A549 (cell line): ENCODE measurements around the gene B3GNT2. TPM values are rescaled to one million over a fixed set of nuclear protein-coding genes. Genes with fewer than 3 reads are reported as not detected.

Experiments
- ATAC-seq, 2 experiments: fragments of 200-7000 bp in 1 of 2; fragments of >200 bp in 1 of 2; cut with Nextera tagmentation in 1 of 2; cut with Tn5 transposase in 1 of 2; 3 replicates each; pipeline versions ENCODE4 v1.8.0 to v1.9.1; 2018 to 2020; ENCODE audit warnings: mild to moderate bottlenecking in 1 of 2, moderate library complexity in 1 of 2
- CTCF ChIA-PET: fragments of 300-600 bp; sonication (Branson Sonifier 250); formaldehyde crosslinking; extraction: SDS; loops from one replicate; lab custom pipeline; 2021; ENCODE audit warnings: antibody characterized with exemption, inconsistent platforms; lab: Yijun Ruan, JAX
- POLR2A ChIA-PET: fragments of 350-600 bp; formaldehyde crosslinking; extraction: SDS; loops from one replicate; lab custom pipeline; 2021; ENCODE audit warnings: antibody characterized with exemption, inconsistent platforms; lab: Yijun Ruan, JAX
- DNase-seq, 2 experiments: peaks; one replicate each; pipeline versions ENCODE4 v3.0.0 to v3.0.0-alpha.2; 2011 to 2016; ENCODE audit warnings: low read depth in 1 of 2, low spot score in 1 of 2
- FAIRE-seq: peaks from 2 replicates; lab custom pipeline; 2011; peaks lifted over from hg19 to GRCh38; lab: Jason Lieb, UNC
- H3K27ac ChIP-seq, 2 experiments: fragments of >200 bp; sonication (Bioruptor Twin); formaldehyde crosslinking; 3 replicates each; pipeline ENCODE4 v1.5.1; 2016 to 2017
- H3K4me1 ChIP-seq: fragments of >200 bp; sonication (Bioruptor Twin); formaldehyde crosslinking; 3 replicates; pipeline ENCODE4 v1.6.1; 2016
- H3K4me2 ChIP-seq: fragments of >200 bp; sonication (Bioruptor Twin); formaldehyde crosslinking; 3 replicates; pipeline ENCODE4 v1.6.1; 2016
- H3K4me3 ChIP-seq: fragments of >200 bp; sonication (Bioruptor Twin); formaldehyde crosslinking; 3 replicates; pipeline ENCODE4 v1.5.1; 2016
- H3K9me3 ChIP-seq: fragments of >200 bp; sonication (Bioruptor Twin); formaldehyde crosslinking; 3 replicates; pipeline ENCODE4 v1.6.1; 2016
- CEBPB ChIP-seq, 2 experiments: fragments of >200 bp in 1 of 2; sonication (Bioruptor Twin) in 1 of 2; formaldehyde crosslinking in 1 of 2; IDR thresholded peaks; 2 replicates each; pipeline ENCODE4 v1.6.1; 2012 to 2016
- FOSB ChIP-seq: fragments of 250-450 bp; sonication (Bioruptor Pico); IDR thresholded peaks from 2 replicates; pipeline ENCODE4 v1.5.0; 2020; ENCODE audit warnings: mild to moderate bottlenecking, moderate library complexity
- FOXS1 ChIP-seq: fragments of 250-450 bp; sonication (Bioruptor Pico); IDR thresholded peaks from 2 replicates; pipeline ENCODE4 v1.5.0; 2020; ENCODE audit warnings: mild to moderate bottlenecking, moderate library complexity
- GATA3 ChIP-seq: IDR thresholded peaks from 2 replicates; pipeline ENCODE4 v1.6.1; 2012; ENCODE audit warnings: borderline replicate concordance
- HEYL ChIP-seq: fragments of 250-450 bp; sonication (Bioruptor Pico); IDR thresholded peaks from 2 replicates; pipeline ENCODE4 v1.8.0; 2021; ENCODE audit warnings: mild to moderate bottlenecking, moderate library complexity
- HOXA7 ChIP-seq: fragments of 250-450 bp; sonication (Bioruptor Pico); IDR thresholded peaks from 2 replicates; pipeline ENCODE4 v1.5.0; 2020; ENCODE audit warnings: mild to moderate bottlenecking, moderate library complexity
- HOXB13 ChIP-seq: fragments of 250-450 bp; sonication (Bioruptor Pico); IDR thresholded peaks from 2 replicates; pipeline ENCODE4 v1.5.0; 2020; ENCODE audit warnings: low read depth, mild to moderate bottlenecking, moderate library complexity
- JUNB ChIP-seq: fragments of >200 bp; sonication (Bioruptor Twin); formaldehyde crosslinking; IDR thresholded peaks from 2 replicates; pipeline ENCODE4 v1.6.1; 2016
- KDM5A ChIP-seq: fragments of 200-600 bp; sonication (generic); IDR thresholded peaks from 2 replicates; pipeline ENCODE4 v1.6.1; 2016; ENCODE audit warnings: antibody characterized with exemption, mild to moderate bottlenecking
- MAZ ChIP-seq: fragments of 150-350 bp; IDR thresholded peaks from 2 replicates; pipeline ENCODE4 v1.6.1; 2014; ENCODE audit warnings: antibody characterized with exemption, low read depth, low read length, borderline replicate concordance
- MYC ChIP-seq: IDR thresholded peaks from 2 replicates; pipeline ENCODE4 v1.6.1; 2012; ENCODE audit warnings: mild to moderate bottlenecking, inconsistent platforms, low read length, improper control_type of control experiment, borderline replicate concordance
- NPAS2 ChIP-seq: fragments of 250-450 bp; sonication (Bioruptor Pico); IDR thresholded peaks from 2 replicates; pipeline ENCODE4 v1.8.0; 2022; ENCODE audit warnings: mild to moderate bottlenecking, moderate library complexity, borderline replicate concordance
- NR3C1 ChIP-seq: fragments of >200 bp; sonication (Bioruptor Twin); formaldehyde crosslinking; IDR thresholded peaks from 3 replicates; pipeline ENCODE4 v1.6.1; 2017
- PHF8 ChIP-seq: fragments of 200-600 bp; sonication (generic); IDR thresholded peaks from 2 replicates; pipeline ENCODE4 v1.6.1; 2016; ENCODE audit warnings: low read depth, mild to moderate bottlenecking, antibody characterized with exemption, moderate library complexity, borderline replicate concordance
- POLR2A ChIP-seq: IDR thresholded peaks from 2 replicates; pipeline ENCODE4 v1.6.1; 2012; ENCODE audit warnings: mild to moderate bottlenecking, low read length
- POLR2AphosphoS2 ChIP-seq: conservative IDR thresholded peaks from 2 replicates; pipeline ENCODE4 v1.6.1; 2012; ENCODE audit warnings: low read length, improper control_type of control experiment, inconsistent platforms
- RFX5 ChIP-seq: fragments of 450-650 bp; IDR thresholded peaks from 2 replicates; pipeline ENCODE4 v1.7.1; 2014; ENCODE audit warnings: antibody characterized with exemption, mild to moderate bottlenecking, moderate library complexity
- SREBF2 ChIP-seq: fragments of 450-650 bp; IDR thresholded peaks from 2 replicates; pipeline ENCODE4 v1.6.1; 2014; ENCODE audit warnings: mild to moderate bottlenecking, moderate library complexity
- TP53 ChIP-seq: fragments of 250-450 bp; sonication (Bioruptor Pico); IDR thresholded peaks from 2 replicates; pipeline ENCODE4 v1.5.0; 2021; ENCODE audit warnings: mild to moderate bottlenecking, moderate library complexity
- ZNF302 ChIP-seq: fragments of 250-450 bp; sonication (Bioruptor Pico); IDR thresholded peaks from 2 replicates; pipeline ENCODE4 v1.9.0; 2021; ENCODE audit warnings: inconsistent platforms, mild to moderate bottlenecking, moderate library complexity
- WGBS: methylation state at CpG from one replicate; pipeline ENCODE4 v1.1.6; 2017; ENCODE audit errors: missing lambda C conversion rate; 5-methylcytosine and 5-hydroxymethylcytosine counted together
- polyA plus RNA-seq, 4 experiments: library from polyadenylated mRNA; depleted of rRNA in 3 of 4; stranded (reverse); fragments of >200 nt; fragmentation: RNase III in 1 of 4; extraction: RNeasy Plus Mini Kit Qiagen cat#74134 plus additional on column Dnase treatment in 1 of 4; gene quantifications; 2 replicates in 3 of 4; 3 replicates in 1 of 4; pipeline ENCODE4 v1.2.3, GENCODE V29; 2011 to 2017
- TF ChIP-seq, protein P1 (sequence below): fragments of 250-450 bp; sonication (Bioruptor Pico); IDR thresholded peaks from 2 replicates; pipeline ENCODE4 v1.5.0; 2021; ENCODE audit warnings: mild to moderate bottlenecking, moderate library complexity, borderline replicate concordance
- TF ChIP-seq, protein P2 (sequence below): fragments of 450-650 bp; IDR thresholded peaks from 2 replicates; pipeline ENCODE4 v1.6.1; 2014; ENCODE audit warnings: antibody characterized with exemption
- TF ChIP-seq, protein P3 (sequence below): fragments of 150-350 bp; IDR thresholded peaks from 2 replicates; pipeline ENCODE4 v1.6.1; 2014; ENCODE audit warnings: low read depth, mild to moderate bottlenecking, low read length

The B3GNT2 gene
- polyA plus RNA-seq, 2 of the 4 experiments (the other 2 are of a cell fraction) = 21.3 to 29.4 TPM

DNA sequence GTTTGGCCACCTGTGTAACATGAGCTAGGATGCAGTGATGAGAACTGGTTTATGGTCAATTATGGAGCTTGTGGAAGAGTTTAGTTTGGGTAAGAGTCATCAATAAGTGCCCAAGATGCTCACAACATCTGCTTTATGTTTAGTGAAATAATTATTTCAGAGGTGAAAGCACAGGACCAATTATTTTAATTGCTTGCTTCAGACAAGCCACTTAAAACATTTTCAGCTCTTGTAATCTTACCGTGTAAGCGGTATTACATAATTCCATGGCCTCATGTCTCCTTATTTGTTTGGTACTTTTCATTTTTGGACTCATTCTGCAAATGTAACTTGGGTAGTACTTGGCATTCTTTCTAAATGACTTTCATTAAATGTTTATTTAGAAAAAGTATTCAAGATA lies 5.4 kb downstream of the B3GNT2 start:
- Histone ChIP-seq H3K4me3 (no peak overlapping the region), H3K27ac (no peak overlapping the region), H3K4me1 (peaks cover 25% of the 10 kb centered on the region), H3K9me3 (no peaks in the 10 kb centered on the region), H3K4me2 (no peak overlapping the region)
- 88% methylated on average over 2 of the region's 2 CpGs for WGBS
- TF ChIP-seq HOXB13 (CRISPR knock-in tag) (no peak), RFX5 (no peak), HOXA7 (CRISPR knock-in tag) (no peak), PHF8 (no peak)
- TF ChIP-seq, protein P1, sequence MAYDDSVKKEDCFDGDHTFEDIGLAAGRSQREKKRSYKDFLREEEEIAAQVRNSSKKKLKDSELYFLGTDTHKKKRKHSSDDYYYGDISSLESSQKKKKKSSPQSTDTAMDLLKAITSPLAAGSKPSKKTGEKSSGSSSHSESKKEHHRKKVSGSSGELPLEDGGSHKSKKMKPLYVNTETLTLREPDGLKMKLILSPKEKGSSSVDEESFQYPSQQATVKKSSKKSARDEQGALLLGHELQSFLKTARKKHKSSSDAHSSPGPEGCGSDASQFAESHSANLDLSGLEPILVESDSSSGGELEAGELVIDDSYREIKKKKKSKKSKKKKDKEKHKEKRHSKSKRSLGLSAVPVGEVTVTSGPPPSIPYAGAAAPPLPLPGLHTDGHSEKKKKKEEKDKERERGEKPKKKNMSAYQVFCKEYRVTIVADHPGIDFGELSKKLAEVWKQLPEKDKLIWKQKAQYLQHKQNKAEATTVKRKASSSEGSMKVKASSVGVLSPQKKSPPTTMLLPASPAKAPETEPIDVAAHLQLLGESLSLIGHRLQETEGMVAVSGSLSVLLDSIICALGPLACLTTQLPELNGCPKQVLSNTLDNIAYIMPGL (CRISPR knock-in tag) = no peak
- ChIA-PET POLR2A (no interaction called here), CTCF (no interaction called here)
- DNase-seq = no peak
- FAIRE-seq = no peak
- no peak for ATAC-seq

DNA sequence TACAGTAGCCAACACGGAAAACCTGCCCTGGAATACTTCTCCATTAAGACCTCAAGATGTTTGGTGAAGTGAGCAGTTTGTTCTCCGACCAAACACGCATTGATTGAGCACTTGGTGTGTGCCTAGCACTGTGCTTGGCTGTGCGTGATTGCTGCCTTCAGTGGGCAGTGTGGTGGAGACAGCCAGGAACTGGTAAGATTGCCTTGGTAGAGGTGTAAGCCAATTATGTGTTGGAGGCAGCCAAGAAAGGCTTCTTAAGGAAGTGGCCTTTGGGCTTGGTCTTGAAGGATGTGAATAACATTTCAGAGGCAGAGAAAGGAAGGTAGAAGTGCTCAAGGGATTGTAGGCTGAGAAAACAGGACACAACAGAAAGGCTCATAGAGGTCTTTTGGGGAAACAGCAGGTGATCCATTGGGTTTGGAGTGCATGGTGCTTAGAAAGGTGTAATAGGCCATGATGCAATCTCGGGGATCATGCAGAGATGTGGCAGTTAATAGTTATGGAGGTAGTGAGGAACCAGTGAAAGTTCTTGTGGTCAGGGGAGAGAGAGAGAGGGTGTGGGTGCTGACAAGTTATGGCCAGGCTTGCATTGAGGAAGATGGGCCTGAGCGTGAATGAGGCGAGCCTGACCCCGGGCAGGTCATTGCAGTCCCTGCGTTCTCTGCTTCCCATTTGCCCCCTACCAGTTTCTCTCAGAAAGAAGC lies 6.3 kb downstream of the B3GNT2 start:
- TF ChIP-seq, protein P2, sequence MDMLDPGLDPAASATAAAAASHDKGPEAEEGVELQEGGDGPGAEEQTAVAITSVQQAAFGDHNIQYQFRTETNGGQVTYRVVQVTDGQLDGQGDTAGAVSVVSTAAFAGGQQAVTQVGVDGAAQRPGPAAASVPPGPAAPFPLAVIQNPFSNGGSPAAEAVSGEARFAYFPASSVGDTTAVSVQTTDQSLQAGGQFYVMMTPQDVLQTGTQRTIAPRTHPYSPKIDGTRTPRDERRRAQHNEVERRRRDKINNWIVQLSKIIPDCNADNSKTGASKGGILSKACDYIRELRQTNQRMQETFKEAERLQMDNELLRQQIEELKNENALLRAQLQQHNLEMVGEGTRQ = no peak
- TF ChIP-seq POLR2A (no peak), TP53 (CRISPR knock-in tag) (no peak), FOSB (CRISPR knock-in tag) (no peak), HEYL (no peak), SREBF2 (no peak), CEBPB (IDR thresholded peaks at IDR 0.05) (no peak), FOXS1 (CRISPR knock-in tag) (no peak), KDM5A (no peak), MYC (no peak), GATA3 (no peak), POLR2AphosphoS2 (no peak), NR3C1 (no peak), MAZ (no peak), RFX5 (no peak), ZNF302 (CRISPR knock-in tag) (no peak), NPAS2 (no peak), JUNB (no peak)
- TF ChIP-seq, protein P1 (CRISPR knock-in tag) = no peak
- TF ChIP-seq, protein P3, sequence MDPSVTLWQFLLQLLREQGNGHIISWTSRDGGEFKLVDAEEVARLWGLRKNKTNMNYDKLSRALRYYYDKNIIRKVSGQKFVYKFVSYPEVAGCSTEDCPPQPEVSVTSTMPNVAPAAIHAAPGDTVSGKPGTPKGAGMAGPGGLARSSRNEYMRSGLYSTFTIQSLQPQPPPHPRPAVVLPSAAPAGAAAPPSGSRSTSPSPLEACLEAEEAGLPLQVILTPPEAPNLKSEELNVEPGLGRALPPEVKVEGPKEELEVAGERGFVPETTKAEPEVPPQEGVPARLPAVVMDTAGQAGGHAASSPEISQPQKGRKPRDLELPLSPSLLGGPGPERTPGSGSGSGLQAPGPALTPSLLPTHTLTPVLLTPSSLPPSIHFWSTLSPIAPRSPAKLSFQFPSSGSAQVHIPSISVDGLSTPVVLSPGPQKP = no peak
- TF ChIP-seq, all 56 proteins: peak for 0
- CTCF ChIA-PET = no interaction called here
- Histone ChIP-seq H3K4me1 (peaks cover 25% of the 10 kb centered on the region), H3K27ac (no peak overlapping the region), H3K4me2 (no peak overlapping the region), H3K9me3 (no peaks in the 10 kb centered on the region), H3K4me3 (no peak overlapping the region)
- no peak for ATAC-seq
- WGBS = 94% methylated on average over 9 of the region's 9 CpGs
- FAIRE-seq = no peak
- POLR2A ChIA-PET = no interaction called here
- DNase-seq = no peak
